Activated CD8-positive, alpha-beta T cell treated with anti-CD3 and anti-CD28 coated beads, Interleukin-2, amount 10 ng/mL, durations not matched to agents 7 days and 5 days (primary cell): Measurements from ENCODE around the gene WDR46. TPM values are rescaled to one million over a fixed set of nuclear protein-coding genes. Genes with fewer than 3 reads are reported as not detected.

Experiments used
- ATAC-seq: fragments of 150-1000 bp; cut with Tn5 transposase; one replicate; pipeline ENCODE4 v1.10.0; 2021; ENCODE audit warnings: moderate library complexity
- CTCF ChIA-PET: fragments of 350-600 bp; sonication (Branson Sonifier 250); formaldehyde crosslinking; loops from one replicate; lab custom pipeline; 2021; ENCODE audit warnings: antibody characterized with exemption; lab: Charles Lee
- POLR2A ChIA-PET: fragments of 350-600 bp; sonication (Branson Sonifier 250); formaldehyde crosslinking; loops from one replicate; lab custom pipeline; 2021; ENCODE audit warnings: antibody characterized with exemption; lab: Charles Lee
- DNase-seq: peaks from one replicate; pipeline ENCODE4 v3.0.0-alpha.2; 2020
- H3K27ac Mint-ChIP-seq: one replicate; pipeline ENCODE4 v1.8.0; 2021; ENCODE audit warnings: mild to moderate bottlenecking, mixed read lengths
- H3K27me3 Mint-ChIP-seq: one replicate; pipeline ENCODE4 v1.8.0; 2021; ENCODE audit warnings: low read depth, mixed read lengths
- H3K36me3 Mint-ChIP-seq: one replicate; pipeline ENCODE4 v1.8.0; 2021; ENCODE audit warnings: low read depth, mixed read lengths
- H3K4me1 Mint-ChIP-seq: one replicate; pipeline ENCODE4 v1.8.0; 2021; ENCODE audit warnings: low read depth, mixed read lengths
- H3K4me3 Mint-ChIP-seq: one replicate; pipeline ENCODE4 v1.8.0; 2021; ENCODE audit warnings: mild to moderate bottlenecking, mixed read lengths
- H3K9me3 Mint-ChIP-seq: one replicate; pipeline ENCODE4 v1.8.0; 2022; ENCODE audit warnings: mixed read lengths; ENCODE audit not compliant: insufficient read depth
- microRNA-seq: library from miRNA; unstranded; fragments of <30 nt; microRNA quantifications from one replicate; pipeline ENCODE4 v1.2.0, GENCODE V29; 2022
- total RNA-seq, 2 experiments: library from RNA; stranded (reverse); gene quantifications; one replicate each; pipeline ENCODE4 v1.2.3, GENCODE V29; 2021

The WDR46 gene
- total RNA-seq, 2 experiments from 2014 or later = 66.7 to 68.9 TPM

DNA sequence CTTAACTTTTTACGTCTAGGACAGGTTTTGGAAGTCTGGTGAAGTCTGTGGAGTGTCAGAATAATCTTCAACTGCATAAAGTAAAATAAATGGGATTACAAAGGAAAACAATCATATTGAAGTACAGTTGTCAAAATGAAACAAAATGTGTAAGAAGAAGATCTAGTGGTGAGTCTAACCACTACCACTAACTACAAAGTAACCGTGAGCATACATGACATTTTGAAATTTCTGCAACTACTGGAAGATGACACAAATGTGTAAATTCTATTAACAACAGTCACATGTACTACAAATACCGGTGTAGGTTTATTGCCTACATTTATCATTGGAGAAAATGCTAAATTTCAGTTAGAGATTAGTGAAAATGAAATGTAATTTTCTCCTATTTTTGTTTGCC, 47.1 kb downstream of the WDR46 start:
- ATAC-seq = peak; percentile 73
- ChIA-PET CTCF (no interaction called here), POLR2A (no interaction called here)
- Mint-ChIP-seq H3K27ac (no peak overlapping the region), H3K4me3 (peak overlapping the region; percentile 41), H3K9me3 (no peaks in the 10 kb centered on the region), H3K27me3 (peaks cover 7% of the 10 kb centered on the region), H3K4me1 (peaks cover 12% of the 10 kb centered on the region), H3K36me3 (no peaks in the 10 kb centered on the region)
- no peak for DNase-seq

DNA sequence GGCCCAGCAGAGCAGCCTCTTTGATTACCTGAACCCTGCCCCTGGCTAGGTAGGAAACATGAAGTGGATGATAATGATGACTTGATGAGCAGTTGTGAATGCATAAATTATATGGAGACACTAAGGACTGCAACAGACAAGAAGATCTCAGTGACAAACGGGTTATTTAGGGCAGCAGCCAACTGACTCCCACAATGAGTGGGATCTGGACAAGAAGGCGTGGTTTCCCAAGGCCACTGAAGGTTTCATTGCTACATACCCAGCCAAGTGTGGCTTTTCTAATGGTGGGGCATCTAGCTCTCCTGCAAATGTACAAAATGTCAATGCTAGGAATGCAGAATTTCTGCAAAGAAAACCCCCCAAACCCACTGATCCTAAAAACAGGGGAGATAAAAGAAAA, 51.3 kb downstream of the WDR46 start:
- no peak for DNase-seq
- ATAC-seq = no peak
- Mint-ChIP-seq H3K27ac (no peak overlapping the region), H3K4me1 (peaks cover 10% of the 10 kb centered on the region), H3K27me3 (peaks cover 16% of the 10 kb centered on the region), H3K9me3 (no peaks in the 10 kb centered on the region), H3K4me3 (no peak overlapping the region), H3K36me3 (no peaks in the 10 kb centered on the region)
- POLR2A ChIA-PET = interaction anchor here (0.6 kb wide), 1 partner anchor 160 kb away, joined by 3 read pairs; no protein-coding TSS in a partner anchor
- CTCF ChIA-PET = interaction anchor here (1.2 to 3.8 kb wide), 3 partner anchors 11 to 88 kb away, joined by 3 to 17 read pairs (median 3); no protein-coding TSS in a partner anchor

- peaks cover 5% of the 10 kb centered on the region for H3K4me1 Mint-ChIP-seq
- no peak overlapping the region for H3K27ac Mint-ChIP-seq
- no peaks in the 10 kb centered on the region for H3K36me3 Mint-ChIP-seq
- ChIA-PET CTCF (interaction anchor here (1.1 to 3.9 kb wide), 3 partner anchors 12 to 113 kb away, joined by 3 to 20 read pairs (median 3); no protein-coding TSS in a partner anchor), POLR2A (no interaction called here)
- ATAC-seq (no peak), DNase-seq (no peak)
- H3K27me3 Mint-ChIP-seq = peaks cover 19% of the 10 kb centered on the region
- H3K4me3 Mint-ChIP-seq = no peak overlapping the region
- no peaks in the 10 kb centered on the region for H3K9me3 Mint-ChIP-seq
These were observed 52.2 kb downstream of the WDR46 start for GRCh38 chr6:33236852-33237251.

- ATAC-seq (no peak), DNase-seq (no peak)
- ChIA-PET CTCF (interaction anchor here (1.1 to 3.9 kb wide), 4 partner anchors 12 to 113 kb away, joined by 3 to 20 read pairs (median 4); no protein-coding TSS in a partner anchor), POLR2A (no interaction called here)
- peaks cover 22% of the 10 kb centered on the region for H3K27me3 Mint-ChIP-seq
- peaks cover 3% of the 10 kb centered on the region for H3K4me1 Mint-ChIP-seq
- no peak overlapping the region for H3K4me3 Mint-ChIP-seq
- H3K27ac Mint-ChIP-seq = no peak overlapping the region
- no peaks in the 10 kb centered on the region for H3K9me3 Mint-ChIP-seq
- H3K36me3 Mint-ChIP-seq = no peaks in the 10 kb centered on the region
These were observed 52.7 kb downstream of the WDR46 start for GRCh38 chr6:33236328-33236727.

DNA sequence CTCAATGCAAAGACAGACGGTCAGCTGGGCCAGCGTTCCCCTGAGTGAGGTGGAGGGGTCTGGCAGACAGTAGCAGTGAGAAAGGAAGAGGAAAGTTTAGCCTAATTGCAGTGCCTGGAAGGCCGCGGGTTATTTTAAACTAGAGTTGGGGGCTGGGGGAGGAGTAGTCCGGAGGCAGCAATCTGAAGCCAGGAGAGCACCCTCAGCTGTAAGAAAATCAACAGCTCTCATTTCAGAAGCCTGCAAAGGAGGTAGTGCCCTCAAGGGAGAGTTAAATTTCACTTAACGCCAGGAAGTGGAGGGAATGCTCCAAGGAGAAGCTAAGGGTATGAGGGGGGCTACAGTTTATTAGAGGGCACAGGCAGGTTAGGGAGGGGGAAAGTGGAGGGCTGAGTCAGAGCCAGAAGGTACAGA, 53.8 kb downstream of the WDR46 start:
- Mint-ChIP-seq H3K27me3 (peaks cover 25% of the 10 kb centered on the region), H3K27ac (no peak overlapping the region), H3K4me1 (peaks cover under 1% of the 10 kb centered on the region), H3K4me3 (no peak overlapping the region), H3K36me3 (no peaks in the 10 kb centered on the region), H3K9me3 (no peaks in the 10 kb centered on the region)
- DNase-seq (no peak), ATAC-seq (no peak)
- ChIA-PET POLR2A (no interaction called here), CTCF (interaction anchor here (0.8 to 3.9 kb wide), 3 partner anchors 13 to 88 kb away, joined by 3 to 20 read pairs (median 4); no protein-coding TSS in a partner anchor)

Small RNA genes within 50 kb of the gene (microRNA-seq; reads per million reads assigned to microRNA genes)
- 1.7 reads per million for gene MIR6834
- gene MIR6873 = not detected

Other genes starting within 250 kb of the WDR46 start
- gene HLA-DPA1, start 215.6 kb downstream of the WDR46 start, total RNA-seq = 10 to 100 TPM; 39.1 to 40.0 TPM
- gene HLA-DPB1, start 213.2 kb downstream of the WDR46 start, total RNA-seq = 10 to 100 TPM; 21.0 to 22.8 TPM
- gene COL11A2, start 96.8 kb downstream of the WDR46 start, total RNA-seq = under 1 TPM; 0.71 to 0.83 TPM
- gene RXRB, start 88.6 kb downstream of the WDR46 start, total RNA-seq = 10 to 100 TPM; 33.5 to 34.5 TPM
- 10 to 100 TPM; 45.6 to 50.8 TPM for gene SLC39A7, start 88.4 kb downstream of the WDR46 start, total RNA-seq
- gene HSD17B8, start 84.6 kb downstream of the WDR46 start, total RNA-seq = 10 to 100 TPM; 13.9 to 14.1 TPM
- gene RING1, start 80.7 kb downstream of the WDR46 start, total RNA-seq = 10 to 100 TPM; 39.8 to 44.6 TPM
- gene VPS52, start 17.4 kb downstream of the WDR46 start, total RNA-seq = 10 to 100 TPM; 59.3 to 59.5 TPM
- 1,000 to 10,000 TPM; 2,792 to 2,813 TPM for gene RPS18, start 17.2 kb downstream of the WDR46 start, total RNA-seq
- 10 to 100 TPM; 12.2 to 12.8 TPM for gene B3GALT4, start 12.1 kb downstream of the WDR46 start, total RNA-seq
- gene PFDN6, start 362 bp upstream of the WDR46 start, total RNA-seq = 10 to 100 TPM; 72.0 to 78.4 TPM
- 10 to 100 TPM; 50.8 to 58.2 TPM for gene RGL2, start 9.7 kb upstream of the WDR46 start, total RNA-seq
- 100 to 1,000 TPM; 245 to 252 TPM for gene TAPBP, start 24.8 kb upstream of the WDR46 start, total RNA-seq
- 10 to 100 TPM; 10.7 to 11.1 TPM for gene ZBTB22, start 28.5 kb upstream of the WDR46 start, total RNA-seq
- 100 to 1,000 TPM; 112 to 114 TPM for gene DAXX, start 33.7 kb upstream of the WDR46 start, total RNA-seq
- 100 to 1,000 TPM; 175 to 180 TPM for gene KIFC1, start 102.6 kb upstream of the WDR46 start, total RNA-seq
- 10 to 100 TPM; 35.9 to 36.5 TPM for gene PHF1, start 121.8 kb upstream of the WDR46 start, total RNA-seq
- 100 to 1,000 TPM; 179 to 187 TPM for gene CUTA, start 128.9 kb upstream of the WDR46 start, total RNA-seq
- 10 to 100 TPM; 42.0 to 48.2 TPM for gene SYNGAP1, start 130.8 kb upstream of the WDR46 start, total RNA-seq
- 1 to 10 TPM; 7.3 to 9.0 TPM for gene ZBTB9, start 165.3 kb upstream of the WDR46 start, total RNA-seq